GM06990 (cell line): ENCODE measurements around the gene SLC35F1.
"Not testable (repeated sequence)": the region's sequence is repeated elsewhere in the genome, so short reads cannot be mapped to it uniquely, and the experiment has no call there.

Experiments used
- DNase-seq: peaks from one replicate; pipeline ENCODE4 v3.0.0-alpha.2; 2011; ENCODE audit not compliant: insufficient read length; ENCODE audit errors: extremely low read depth
- H3K27me3 ChIP-seq: replicated peaks from 2 replicates; pipeline ENCODE4 v1.6.0; 2011; ENCODE audit warnings: low read length; ENCODE audit not compliant: control insufficient read depth, insufficient read depth
- H3K36me3 ChIP-seq: 2 replicates; pipeline ENCODE4 v1.5.1; 2011; ENCODE audit warnings: low read length; ENCODE audit not compliant: control insufficient read depth, insufficient read depth
- H3K4me3 ChIP-seq: replicated peaks from 2 replicates; pipeline ENCODE4 v1.5.1; 2011; ENCODE audit warnings: low read depth, mild to moderate bottlenecking, control low read depth, low read length
- TF ChIP-seq, protein P1 (sequence below): IDR thresholded peaks from 2 replicates; pipeline ENCODE4 v1.5.1; 2011; ENCODE audit warnings: low read length, control low read depth, mild to moderate bottlenecking, inconsistent platforms; ENCODE audit not compliant: insufficient read depth, poor library complexity, severe bottlenecking

SLC35F1 gene

GRCh38 chr6:117906958-117907600 is at the start of gene SLC35F1:
SLC35F1 (plus strand) TSS chr6:117907264.
- Histone ChIP-seq H3K4me3 (peak within 1 kb of the TSS; percentile 57), H3K36me3 (no peaks in the 10 kb centered on the region), H3K27me3 (no peaks in the 10 kb centered on the region; the same call in none of the 2 replicates)
- TF ChIP-seq, protein P1, sequence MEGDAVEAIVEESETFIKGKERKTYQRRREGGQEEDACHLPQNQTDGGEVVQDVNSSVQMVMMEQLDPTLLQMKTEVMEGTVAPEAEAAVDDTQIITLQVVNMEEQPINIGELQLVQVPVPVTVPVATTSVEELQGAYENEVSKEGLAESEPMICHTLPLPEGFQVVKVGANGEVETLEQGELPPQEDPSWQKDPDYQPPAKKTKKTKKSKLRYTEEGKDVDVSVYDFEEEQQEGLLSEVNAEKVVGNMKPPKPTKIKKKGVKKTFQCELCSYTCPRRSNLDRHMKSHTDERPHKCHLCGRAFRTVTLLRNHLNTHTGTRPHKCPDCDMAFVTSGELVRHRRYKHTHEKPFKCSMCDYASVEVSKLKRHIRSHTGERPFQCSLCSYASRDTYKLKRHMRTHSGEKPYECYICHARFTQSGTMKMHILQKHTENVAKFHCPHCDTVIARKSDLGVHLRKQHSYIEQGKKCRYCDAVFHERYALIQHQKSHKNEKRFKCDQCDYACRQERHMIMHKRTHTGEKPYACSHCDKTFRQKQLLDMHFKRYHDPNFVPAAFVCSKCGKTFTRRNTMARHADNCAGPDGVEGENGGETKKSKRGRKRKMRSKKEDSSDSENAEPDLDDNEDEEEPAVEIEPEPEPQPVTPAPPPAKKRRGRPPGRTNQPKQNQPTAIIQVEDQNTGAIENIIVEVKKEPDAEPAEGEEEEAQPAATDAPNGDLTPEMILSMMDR = peak; percentile 60
- peak; percentile 36 for DNase-seq

DNA sequence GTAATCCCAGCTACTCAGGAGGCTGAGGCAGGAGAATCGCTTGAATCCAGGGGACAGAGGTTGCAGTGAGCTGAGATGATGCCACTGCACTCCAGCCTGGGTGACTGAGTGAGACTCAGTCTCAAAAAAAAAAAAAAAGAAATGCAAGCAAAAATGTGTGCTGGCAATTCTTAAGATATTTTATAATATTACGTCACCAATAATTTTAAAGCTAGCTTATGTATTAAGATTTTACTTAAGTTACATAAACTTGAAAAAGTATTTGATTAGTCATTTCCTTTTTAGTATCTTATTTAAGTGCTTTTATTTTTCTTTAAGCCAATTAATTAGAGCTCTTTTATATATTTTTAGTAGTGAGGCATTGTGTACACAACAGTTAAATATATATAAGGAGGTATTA is 48.5 kb upstream of the SLC35F1 start:
- not testable (repeated sequence) for H3K27me3 ChIP-seq, H3K4me3 ChIP-seq, DNase-seq, H3K36me3 ChIP-seq

DNA sequence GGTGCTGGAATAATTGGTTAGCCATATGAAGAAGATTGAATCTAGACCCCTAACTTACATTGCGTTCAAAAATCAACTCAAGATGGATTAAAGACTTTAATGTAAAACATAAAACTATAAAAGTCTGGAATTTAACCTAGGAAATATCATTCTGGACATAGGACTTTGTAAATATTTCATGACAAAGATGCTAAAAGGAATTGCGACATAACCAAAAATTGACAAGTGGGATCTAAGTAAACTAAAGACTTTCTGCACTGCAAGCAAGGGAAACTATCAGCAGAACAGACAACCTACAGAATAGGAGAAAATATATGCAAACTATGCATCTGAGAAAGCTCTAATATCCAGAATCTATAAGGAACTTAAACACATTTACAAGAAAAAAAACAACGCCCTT is 45.5 kb upstream of the SLC35F1 start:
- no peak for DNase-seq
- Histone ChIP-seq H3K27me3 (no peaks in the 10 kb centered on the region), H3K36me3 (no peaks in the 10 kb centered on the region), H3K4me3 (no peak overlapping the region)
- TF ChIP-seq, protein P1 = no peak

- Histone ChIP-seq H3K4me3 (no peak overlapping the region), H3K36me3 (no peaks in the 10 kb centered on the region), H3K27me3 (no peaks in the 10 kb centered on the region)
- TF ChIP-seq, protein P1 = no peak
- no peak for DNase-seq
Measured at GRCh38 chr6:117866561-117866960, 40.5 kb upstream of the SLC35F1 start.

DNA sequence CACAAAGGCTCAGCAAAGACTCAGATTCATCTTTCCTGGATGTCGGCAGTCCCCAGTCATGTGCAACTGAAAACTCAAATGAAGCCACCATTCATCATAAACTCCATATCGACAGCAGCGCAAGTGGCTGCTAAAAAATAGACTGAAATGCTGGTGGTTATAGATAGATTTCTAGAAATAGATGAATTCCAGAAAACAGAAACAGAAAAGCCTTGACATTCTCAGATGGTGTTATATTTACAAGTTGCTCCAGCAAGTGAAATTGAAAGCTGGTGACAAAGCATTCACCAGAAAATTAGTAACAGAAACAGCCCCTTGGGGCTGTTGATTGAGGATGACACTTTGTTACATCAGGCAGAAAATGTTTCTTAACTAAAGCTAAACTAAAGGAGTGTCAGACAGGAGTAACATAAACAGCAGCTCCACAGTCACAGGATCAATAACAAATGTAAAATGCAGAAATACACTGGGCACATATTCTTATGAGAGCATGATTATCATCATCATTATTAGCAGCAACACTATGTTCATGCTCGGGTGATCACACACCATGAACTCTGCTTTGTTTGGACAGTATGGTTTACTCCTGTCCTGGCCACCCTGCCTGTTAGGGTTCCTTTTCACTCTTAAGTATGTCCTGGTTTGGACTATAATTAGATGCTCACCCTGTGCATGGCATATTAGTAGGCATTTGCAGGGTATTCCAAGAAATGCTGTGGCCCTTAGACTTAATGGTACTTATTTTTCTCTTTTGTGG is 36.4 kb upstream of the SLC35F1 start:
- H3K27me3 ChIP-seq = no peaks in the 10 kb centered on the region
- TF ChIP-seq, protein P1 = no peak
- H3K36me3 ChIP-seq = no peaks in the 10 kb centered on the region
- DNase-seq = no peak
- H3K4me3 ChIP-seq = peak overlapping the region; percentile 25

DNA sequence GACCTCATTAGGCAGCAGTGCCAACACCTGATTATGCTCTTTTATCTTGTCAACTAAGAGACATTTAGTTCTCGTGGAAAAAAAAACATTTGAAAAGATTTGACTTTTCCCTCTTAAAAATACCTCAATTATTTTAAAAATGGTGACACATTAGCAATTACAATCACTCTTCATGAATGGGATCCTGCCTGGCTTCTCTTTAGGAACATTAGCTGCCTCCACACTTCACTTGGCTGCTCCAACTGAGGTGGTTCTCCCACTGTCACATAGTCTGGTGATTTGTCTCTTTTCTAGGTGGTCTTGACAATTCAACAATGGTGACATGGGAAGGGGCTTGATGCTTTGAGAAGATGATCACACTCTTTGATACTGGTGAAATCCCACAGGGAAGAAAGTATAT is 26.2 kb upstream of the SLC35F1 start:
- no peak overlapping the region for H3K4me3 ChIP-seq
- TF ChIP-seq, protein P1 = no peak
- H3K27me3 ChIP-seq = no peaks in the 10 kb centered on the region

More for the DNA sequence above, 26.2 kb upstream of the SLC35F1 start:
- no peak for DNase-seq
- no peaks in the 10 kb centered on the region for H3K36me3 ChIP-seq
